CD4-positive, alpha-beta T cell treated with Interleukin-6 for 4 hours (primary cell): ENCODE data around the gene RCE1.

Experiments
- DNase-seq: peaks from one replicate; pipeline ENCODE4 v3.0.0-alpha.2; 2020; ENCODE audit warnings: mixed read lengths

Gene RCE1

DNA sequence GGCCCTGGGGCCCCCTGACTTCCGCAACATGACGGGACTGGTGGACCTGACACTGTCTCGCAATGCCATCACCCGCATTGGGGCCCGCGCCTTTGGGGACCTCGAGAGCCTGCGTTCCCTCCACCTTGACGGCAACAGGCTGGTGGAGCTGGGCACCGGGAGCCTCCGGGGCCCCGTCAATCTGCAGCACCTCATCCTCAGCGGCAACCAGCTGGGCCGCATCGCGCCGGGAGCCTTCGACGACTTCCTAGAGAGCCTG lies 14.6 kb downstream of the RCE1 start:
- DNase-seq = no peak

DNA sequence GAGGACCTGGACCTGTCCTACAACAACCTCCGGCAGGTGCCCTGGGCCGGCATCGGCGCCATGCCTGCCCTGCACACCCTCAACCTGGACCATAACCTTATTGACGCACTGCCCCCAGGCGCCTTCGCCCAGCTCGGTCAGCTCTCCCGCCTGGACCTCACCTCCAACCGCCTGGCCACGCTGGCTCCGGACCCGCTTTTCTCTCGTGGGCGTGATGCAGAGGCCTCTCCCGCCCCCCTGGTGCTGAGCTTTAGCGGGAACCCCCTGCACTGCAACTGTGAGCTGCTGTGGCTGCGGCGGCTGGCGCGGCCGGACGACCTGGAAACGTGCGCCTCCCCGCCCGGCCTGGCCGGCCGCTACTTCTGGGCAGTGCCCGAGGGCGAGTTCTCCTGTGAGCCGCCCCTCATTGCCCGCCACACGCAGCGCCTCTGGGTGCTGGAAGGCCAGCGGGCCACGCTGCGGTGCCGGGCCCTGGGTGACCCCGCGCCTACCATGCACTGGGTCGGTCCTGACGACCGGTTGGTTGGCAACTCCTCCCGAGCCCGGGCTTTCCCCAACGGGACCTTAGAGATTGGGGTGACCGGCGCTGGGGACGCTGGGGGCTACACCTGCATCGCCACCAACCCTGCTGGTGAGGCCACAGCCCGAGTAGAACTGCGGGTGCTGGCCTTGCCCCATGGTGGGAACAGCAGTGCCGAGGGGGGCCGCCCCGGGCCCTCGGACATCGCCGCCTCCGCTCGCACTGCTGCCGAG lies 15.1 kb downstream of the RCE1 start:
- DNase-seq = no peak

- no peak for DNase-seq
Measured at GRCh38 chr11:66858939-66859685, 15.9 kb downstream of the RCE1 start.

- no peak for DNase-seq
Measured at GRCh38 chr11:66859686-66860448, 16.6 kb downstream of the RCE1 start.

- no peak for DNase-seq
Measured at GRCh38 chr11:66860449-66860831, 17.2 kb downstream of the RCE1 start.

- no peak for DNase-seq
Measured at GRCh38 chr11:66861038-66861773, 18.0 kb downstream of the RCE1 start.

DNA sequence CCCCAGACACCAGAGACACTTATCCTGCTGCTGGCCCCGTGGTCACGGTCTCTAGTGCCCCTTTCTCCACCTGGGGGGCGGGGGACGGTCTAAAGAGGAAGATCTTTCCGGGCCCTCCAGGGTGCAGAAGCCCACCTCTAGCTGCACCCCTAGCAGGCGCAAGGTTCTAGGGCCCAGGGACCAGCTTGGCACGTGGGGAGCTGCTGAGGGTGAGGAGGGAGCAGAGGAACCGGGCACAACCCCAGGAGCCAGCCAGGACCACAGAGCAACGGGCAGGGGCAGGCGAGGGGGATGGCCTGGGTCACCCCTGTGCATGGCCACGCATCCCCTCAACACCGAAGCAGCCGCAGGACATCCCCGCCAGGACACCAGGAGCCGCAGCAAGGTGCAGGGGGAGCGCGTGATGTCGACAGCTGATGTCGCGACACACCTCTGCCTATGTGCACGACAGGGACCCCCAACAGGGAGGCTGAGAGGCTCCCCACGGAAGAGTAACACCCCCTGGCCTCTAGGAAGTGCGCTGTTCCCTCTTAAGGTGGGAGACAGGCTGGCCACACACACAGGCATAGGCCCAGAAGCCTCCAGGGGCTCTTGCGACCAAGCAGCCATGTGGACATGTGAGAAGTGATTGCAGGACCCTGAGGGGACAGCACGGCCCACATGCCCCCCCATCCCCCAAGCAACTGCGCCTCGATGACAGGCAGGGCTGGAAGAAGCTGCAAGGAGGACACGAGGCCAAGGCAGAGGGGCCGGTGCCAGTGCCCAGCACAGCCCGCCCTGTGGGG lies 18.7 kb downstream of the RCE1 start:
- DNase-seq = no peak

GRCh38 chr11:66862559-66863037 lies 19.4 kb downstream of the RCE1 start:
- no peak for DNase-seq

DNA sequence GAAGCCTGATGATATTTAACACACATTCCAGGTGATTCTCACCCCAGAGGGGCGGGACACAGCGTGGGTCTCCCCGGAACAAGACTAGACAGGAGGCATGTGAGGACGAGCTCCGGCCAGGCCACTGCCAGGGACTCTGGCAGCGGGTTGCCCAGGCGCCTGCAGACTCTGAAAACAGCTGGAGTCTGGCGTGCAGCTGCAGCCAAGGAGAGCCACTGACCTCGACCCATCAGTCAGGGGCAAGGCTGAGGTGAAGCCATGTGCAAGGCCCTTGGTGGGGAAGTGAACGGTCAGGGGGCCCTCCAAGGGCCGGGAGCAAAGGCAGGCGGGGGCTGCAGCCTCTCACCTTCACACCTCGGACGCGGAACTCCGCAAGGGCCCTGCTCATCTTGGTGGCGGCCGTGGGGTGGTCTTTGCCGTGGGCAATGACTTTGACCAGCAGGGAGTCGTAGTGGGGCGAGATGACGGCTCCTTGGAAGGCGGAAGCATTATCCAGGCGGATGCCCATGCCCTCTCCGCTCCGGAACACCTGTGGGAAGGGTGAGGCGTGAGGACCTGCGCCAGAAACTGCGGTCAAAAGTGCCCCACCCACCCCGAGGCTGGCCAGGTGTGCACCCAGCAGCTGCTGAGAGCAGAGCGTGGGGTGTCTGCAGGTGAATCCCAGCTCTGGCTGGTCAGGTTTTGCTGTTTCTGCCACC lies 20.3 kb downstream of the RCE1 start:
- DNase-seq = no peak

- DNase-seq = no peak
Measured at GRCh38 chr11:66864172-66864901, 21.1 kb downstream of the RCE1 start.

DNA sequence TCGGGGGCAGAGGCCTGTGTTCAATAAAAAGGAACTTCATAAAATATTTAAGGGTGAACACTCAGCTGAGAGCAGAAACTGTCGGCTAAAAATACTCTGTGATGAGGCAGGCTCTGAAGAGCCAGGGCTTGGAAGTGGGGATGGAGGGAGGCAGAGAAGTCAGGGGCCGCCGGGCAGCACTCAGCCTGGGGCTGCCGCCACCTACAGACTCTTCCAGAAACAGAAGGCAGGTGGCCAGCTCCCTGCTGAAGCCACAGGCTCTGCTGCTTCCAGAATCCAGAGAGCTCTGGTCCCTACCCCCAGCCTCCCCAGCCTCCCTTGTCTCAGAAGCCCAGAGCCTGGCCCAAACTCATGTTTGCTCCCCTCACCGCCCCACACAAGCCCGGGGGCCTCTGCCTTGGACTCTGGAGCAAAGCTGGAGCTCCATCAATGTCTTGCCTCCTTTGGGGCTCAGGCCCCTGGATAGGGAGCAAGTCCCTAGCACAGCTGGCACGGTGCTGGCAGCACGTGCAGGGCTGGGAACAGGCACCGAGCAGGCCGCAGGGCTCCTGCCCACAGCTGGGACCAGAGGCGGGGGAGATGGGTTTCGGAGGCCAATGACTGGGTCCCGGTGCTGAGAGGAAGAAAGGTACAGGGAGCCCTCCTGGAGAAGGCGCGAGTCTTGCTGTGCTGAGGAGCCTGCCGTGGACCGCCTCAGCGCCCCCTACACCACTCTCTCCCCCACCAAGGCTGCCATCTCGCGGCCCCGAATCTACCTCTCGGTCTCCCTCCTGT lies 21.9 kb downstream of the RCE1 start:
- DNase-seq = no peak

GRCh38 chr11:66866007-66866406 lies 22.8 kb downstream of the RCE1 start:
- no peak for DNase-seq

GRCh38 chr11:66866511-66866986 lies 23.3 kb downstream of the RCE1 start:
- DNase-seq = no peak

- no peak for DNase-seq
Measured at GRCh38 chr11:66867425-66868040, 24.3 kb downstream of the RCE1 start.

GRCh38 chr11:66868082-66868725 lies 25.0 kb downstream of the RCE1 start:
- DNase-seq = no peak

GRCh38 chr11:66868726-66869566 lies 25.7 kb downstream of the RCE1 start:
- peak; percentile 82 for DNase-seq

- no peak for DNase-seq
Measured at GRCh38 chr11:66869567-66869870, 26.3 kb downstream of the RCE1 start.

- no peak for DNase-seq
Measured at GRCh38 chr11:66870131-66870530, 26.9 kb downstream of the RCE1 start.
